Measurements from ENCODE around the gene SP100.
A peak's percentile ranks its signal among the peaks of the same experiment; 100 is the strongest.

SP100 gene

GRCh38 chr2:230417436-230417835, 1.4 kb downstream of the SP100 start:
- Histone ChIP-seq H3K36me3 (ENCODE audit: control insufficient read depth in 1 of 2, insufficient read depth in 2 of 2, low read depth in 1 of 2, low read length in 2 of 2) (peaks cover 0 to 28% of the 10 kb centered on the region in 2 experiments), H3K9ac (ENCODE audit: low read length) (peak overlapping the region; percentile 98), H3K4ac (ENCODE audit: low read depth in 1 of 2, low read length in 2 of 2) (no peak overlapping the region), H3K14ac (ENCODE audit: low read length in 2 of 2) (no peak overlapping the region), H3K4me2 (ENCODE audit: low read length, poor library complexity, severe bottlenecking) (peak overlapping the region; percentile 66), H2AK5ac (ENCODE audit: low read length, severe bottlenecking) (no peak overlapping the region), H3K9me3 (ENCODE audit: control insufficient read depth, low read length) (no peaks in the 10 kb centered on the region), H2BK12ac (ENCODE audit: low read length in 2 of 2) (no peak overlapping the region), H2BK5ac (ENCODE audit: low read depth, low read length, poor library complexity, severe bottlenecking) (no peak overlapping the region), H2BK15ac (ENCODE audit: low read depth, poor library complexity, severe bottlenecking) (no peak overlapping the region), H3K27me3 (ENCODE audit: control insufficient read depth in 1 of 2, insufficient read depth in 1 of 2, low read length in 2 of 2) (no peaks in the 10 kb centered on the region), H3K18ac (ENCODE audit: low read depth in 1 of 2, low read length in 2 of 2) (no peak overlapping the region), H3K4me1 (ENCODE audit: control insufficient read depth, insufficient read depth, low read depth, low read length) (peaks cover 8% of the 10 kb centered on the region), H2BK120ac (ENCODE audit: low read depth, low read length) (no peak overlapping the region), H4K8ac (ENCODE audit: low read length) (no peak overlapping the region), H3K79me1 (replicated peaks; ENCODE audit: low read length, poor library complexity, severe bottlenecking) (peaks cover 3% of the 10 kb centered on the region), H3K4me3 (ENCODE audit: insufficient read depth in 1 of 2, low read depth in 1 of 2, low read length in 2 of 2) (peak overlapping the region in 1 of 2 experiments; percentile 91), H3K23ac (ENCODE audit: low read length in 2 of 2) (no peak overlapping the region), H3K27ac (ENCODE audit: low read length, poor library complexity, severe bottlenecking) (no peak overlapping the region), H4K91ac (ENCODE audit: low read length) (no peak overlapping the region), H2AFZ (ENCODE audit: low read depth, low read length) (no peak overlapping the region)
- 100% methylated on average over 2 of the region's 4 CpGs for WGBS
- DNase-seq, result no peak

- Histone ChIP-seq H3K9me3 (ENCODE audit: control insufficient read depth, low read length) (no peaks in the 10 kb centered on the region), H3K36me3 (ENCODE audit: control insufficient read depth in 1 of 2, insufficient read depth in 2 of 2, low read depth in 1 of 2, low read length in 2 of 2) (peaks cover 0 to 32% of the 10 kb centered on the region in 2 experiments), H2BK12ac (ENCODE audit: low read length in 2 of 2) (no peak overlapping the region), H2AK5ac (ENCODE audit: low read length, severe bottlenecking) (no peak overlapping the region), H4K8ac (ENCODE audit: low read length) (no peak overlapping the region), H3K9ac (ENCODE audit: low read length) (peak overlapping the region; percentile 98), H3K14ac (ENCODE audit: low read length in 2 of 2) (no peak overlapping the region), H3K23ac (ENCODE audit: low read length in 2 of 2) (no peak overlapping the region), H3K4me3 (ENCODE audit: insufficient read depth in 1 of 2, low read depth in 1 of 2, low read length in 2 of 2) (peak overlapping the region in 1 of 2 experiments; percentile 91), H3K79me1 (replicated peaks; ENCODE audit: low read length, poor library complexity, severe bottlenecking) (peaks cover 3% of the 10 kb centered on the region), H3K4ac (ENCODE audit: low read depth in 1 of 2, low read length in 2 of 2) (no peak overlapping the region), H3K27me3 (ENCODE audit: control insufficient read depth in 1 of 2, insufficient read depth in 1 of 2, low read length in 2 of 2) (no peaks in the 10 kb centered on the region), H4K91ac (ENCODE audit: low read length) (no peak overlapping the region), H2AFZ (ENCODE audit: low read depth, low read length) (no peak overlapping the region), H2BK15ac (ENCODE audit: low read depth, poor library complexity, severe bottlenecking) (no peak overlapping the region), H3K4me2 (ENCODE audit: low read length, poor library complexity, severe bottlenecking) (peak overlapping the region; percentile 73), H3K27ac (ENCODE audit: low read length, poor library complexity, severe bottlenecking) (no peak overlapping the region), H2BK120ac (ENCODE audit: low read depth, low read length) (no peak overlapping the region), H3K18ac (ENCODE audit: low read depth in 1 of 2, low read length in 2 of 2) (no peak overlapping the region), H2BK5ac (ENCODE audit: low read depth, low read length, poor library complexity, severe bottlenecking) (no peak overlapping the region), H3K4me1 (ENCODE audit: control insufficient read depth, insufficient read depth, low read depth, low read length) (peaks cover 8% of the 10 kb centered on the region)
- DNase-seq, result peak; percentile 68
- 77% methylated on average over 5 of the region's 9 CpGs for WGBS
Measured at GRCh38 chr2:230418341-230419016, 2.5 kb downstream of the SP100 start.

GRCh38 chr2:230419181-230419580, 3.2 kb downstream of the SP100 start:
- H3K27me3 ChIP-seq (ENCODE audit: control insufficient read depth in 1 of 2, insufficient read depth in 1 of 2, low read length in 2 of 2), result no peaks in the 10 kb centered on the region
- no peaks in the 10 kb centered on the region for H3K9me3 ChIP-seq (ENCODE audit: control insufficient read depth, low read length)
- no peak overlapping the region for H4K8ac ChIP-seq (ENCODE audit: low read length)
- no peak for DNase-seq
- H3K4me2 ChIP-seq (ENCODE audit: low read length, poor library complexity, severe bottlenecking), result no peak overlapping the region
- peak overlapping the region; percentile 98 for H3K9ac ChIP-seq (ENCODE audit: low read length)
- peaks cover 3% of the 10 kb centered on the region for H3K79me1 ChIP-seq (replicated peaks; ENCODE audit: low read length, poor library complexity, severe bottlenecking)
- peaks cover 0 to 38% of the 10 kb centered on the region in 2 experiments for H3K36me3 ChIP-seq (ENCODE audit: control insufficient read depth in 1 of 2, insufficient read depth in 2 of 2, low read depth in 1 of 2, low read length in 2 of 2)
- no peak overlapping the region for H3K27ac ChIP-seq (ENCODE audit: low read length, poor library complexity, severe bottlenecking)
- H2BK12ac ChIP-seq (ENCODE audit: low read length in 2 of 2), result no peak overlapping the region
- H2BK120ac ChIP-seq (ENCODE audit: low read depth, low read length), result no peak overlapping the region
- H3K4me3 ChIP-seq (ENCODE audit: insufficient read depth in 1 of 2, low read depth in 1 of 2, low read length in 2 of 2), result peak overlapping the region in 1 of 2 experiments; percentile 91
- H3K4ac ChIP-seq (ENCODE audit: low read depth in 1 of 2, low read length in 2 of 2), result no peak overlapping the region
- peak overlapping the region; percentile 27 for H2AK5ac ChIP-seq (ENCODE audit: low read length, severe bottlenecking)
- WGBS, result 100% methylated on average over 3 of the region's 4 CpGs
- no peak overlapping the region for H2BK15ac ChIP-seq (ENCODE audit: low read depth, poor library complexity, severe bottlenecking)
- peaks cover 8% of the 10 kb centered on the region for H3K4me1 ChIP-seq (ENCODE audit: control insufficient read depth, insufficient read depth, low read depth, low read length)
- H3K14ac ChIP-seq (ENCODE audit: low read length in 2 of 2), result no peak overlapping the region
- H3K23ac ChIP-seq (ENCODE audit: low read length in 2 of 2), result no peak overlapping the region
- no peak overlapping the region for H2BK5ac ChIP-seq (ENCODE audit: low read depth, low read length, poor library complexity, severe bottlenecking)
- no peak overlapping the region for H2AFZ ChIP-seq (ENCODE audit: low read depth, low read length)
- no peak overlapping the region for H4K91ac ChIP-seq (ENCODE audit: low read length)
- H3K18ac ChIP-seq (ENCODE audit: low read depth in 1 of 2, low read length in 2 of 2), result no peak overlapping the region

GRCh38 chr2:230422149-230422548, 6.1 kb downstream of the SP100 start:
- no peak overlapping the region for H3K9ac ChIP-seq (ENCODE audit: low read length)
- H3K4me3 ChIP-seq (ENCODE audit: insufficient read depth in 1 of 2, low read depth in 1 of 2, low read length in 2 of 2), result no peak overlapping the region
- H2BK15ac ChIP-seq (ENCODE audit: low read depth, poor library complexity, severe bottlenecking), result no peak overlapping the region
- H4K91ac ChIP-seq (ENCODE audit: low read length), result no peak overlapping the region
- no peak overlapping the region for H3K4ac ChIP-seq (ENCODE audit: low read depth in 1 of 2, low read length in 2 of 2)
- peaks cover 0 to 46% of the 10 kb centered on the region in 2 experiments for H3K36me3 ChIP-seq (ENCODE audit: control insufficient read depth in 1 of 2, insufficient read depth in 2 of 2, low read depth in 1 of 2, low read length in 2 of 2)
- no peak overlapping the region for H2AFZ ChIP-seq (ENCODE audit: low read depth, low read length)
- 92% methylated on average over 3 of the region's 4 CpGs for WGBS
- H3K4me1 ChIP-seq (ENCODE audit: control insufficient read depth, insufficient read depth, low read depth, low read length), result peaks cover 4% of the 10 kb centered on the region
- H2BK120ac ChIP-seq (ENCODE audit: low read depth, low read length), result peak overlapping the region; percentile 34
- no peak overlapping the region for H3K4me2 ChIP-seq (ENCODE audit: low read length, poor library complexity, severe bottlenecking)
- no peak overlapping the region for H4K8ac ChIP-seq (ENCODE audit: low read length)
- H3K9me3 ChIP-seq (ENCODE audit: control insufficient read depth, low read length), result no peaks in the 10 kb centered on the region
- H3K18ac ChIP-seq (ENCODE audit: low read depth in 1 of 2, low read length in 2 of 2), result no peak overlapping the region
- no peak overlapping the region for H2BK12ac ChIP-seq (ENCODE audit: low read length in 2 of 2)
- no peak overlapping the region for H3K27ac ChIP-seq (ENCODE audit: low read length, poor library complexity, severe bottlenecking)
- H3K14ac ChIP-seq (ENCODE audit: low read length in 2 of 2), result no peak overlapping the region
- H3K79me1 ChIP-seq (replicated peaks; ENCODE audit: low read length, poor library complexity, severe bottlenecking), result peaks cover 5% of the 10 kb centered on the region
- no peak overlapping the region for H3K23ac ChIP-seq (ENCODE audit: low read length in 2 of 2)
- H2BK5ac ChIP-seq (ENCODE audit: low read depth, low read length, poor library complexity, severe bottlenecking), result no peak overlapping the region
- no peak overlapping the region for H2AK5ac ChIP-seq (ENCODE audit: low read length, severe bottlenecking)
- peak; percentile 18 for DNase-seq
- no peaks in the 10 kb centered on the region for H3K27me3 ChIP-seq (ENCODE audit: control insufficient read depth in 1 of 2, insufficient read depth in 1 of 2, low read length in 2 of 2)

Data from mesenchymal stem cell (in vitro differentiated cells and primary cell).